HepG2 (cell line): ENCODE measurements around the gene SI.

ENCODE experiments used
- BHLHE40 ChIP-seq: IDR thresholded peaks from 2 replicates; pipeline ENCODE4 v1.6.1; 2011; ENCODE audit warnings: low read length, improper control_type of control experiment
- ELF1 ChIP-seq: sonication (generic); formaldehyde crosslinking; IDR thresholded peaks from 2 replicates; pipeline ENCODE4 v1.4.0; 2020; ENCODE audit warnings: missing genetic modification reagents
- HINFP ChIP-seq: sonication (generic); formaldehyde crosslinking; IDR thresholded peaks from 2 replicates; pipeline ENCODE4 v1.4.0; 2020; ENCODE audit warnings: low read depth, mild to moderate bottlenecking, missing genetic modification reagents
- NR2C2 ChIP-seq: sonication (generic); formaldehyde crosslinking; IDR thresholded peaks from 2 replicates; pipeline ENCODE4 v1.4.0; 2020; ENCODE audit warnings: missing genetic modification reagents, mild to moderate bottlenecking, moderate library complexity, borderline replicate concordance
- NR2F1 ChIP-seq, 2 experiments: fragments of 450-650 bp in 1 of 2; formaldehyde crosslinking in 1 of 2; IDR thresholded peaks; 2 replicates each; pipeline versions ENCODE4 v1.5.0 to v1.6.1; 2016 to 2020; ENCODE audit warnings: mild to moderate bottlenecking in 1 of 2, missing compliant biosample characterization in 1 of 2, missing genetic modification reagents in 1 of 2, moderate library complexity in 1 of 2
- POLR2A ChIP-seq, 2 experiments: IDR thresholded peaks; 2 replicates each; pipeline ENCODE4 v1.6.1; 2011; ENCODE audit warnings: low read depth in 2 of 2, low read length in 2 of 2, mild to moderate bottlenecking in 1 of 2, moderate library complexity in 1 of 2; ENCODE audit not compliant: insufficient read depth in 1 of 2
- REST ChIP-seq, 2 experiments: IDR thresholded peaks; 2 replicates each; pipeline ENCODE4 v1.6.1; 2011 to 2012; ENCODE audit warnings: low read length in 2 of 2, borderline replicate concordance in 1 of 2, low read depth in 1 of 2, mild to moderate bottlenecking in 1 of 2, moderate library complexity in 1 of 2
- USF2 ChIP-seq, 2 experiments: sonication (generic) in 1 of 2; formaldehyde crosslinking in 1 of 2; IDR thresholded peaks; 2 replicates each; pipeline versions ENCODE4 v1.5.1 to v1.6.1; 2011 to 2020; ENCODE audit warnings: borderline replicate concordance in 1 of 2, low read depth in 1 of 2, low read length in 1 of 2, mild to moderate bottlenecking in 1 of 2, missing genetic modification reagents in 1 of 2, moderate library complexity in 1 of 2
- YEATS4 ChIP-seq: sonication (generic); formaldehyde crosslinking; IDR thresholded peaks from 2 replicates; pipeline ENCODE4 v1.4.0; 2020; ENCODE audit warnings: missing genetic modification reagents, borderline replicate concordance
- ZBTB20 ChIP-seq: sonication (generic); formaldehyde crosslinking; IDR thresholded peaks from 2 replicates; pipeline ENCODE4 v1.8.1; 2023; ENCODE audit warnings: missing genetic modification reagents, low read depth, mild to moderate bottlenecking, borderline replicate concordance
- ZNF234 ChIP-seq: sonication (generic); formaldehyde crosslinking; conservative IDR thresholded peaks from 2 replicates; pipeline ENCODE4 v1.5.1; 2020; ENCODE audit warnings: mild to moderate bottlenecking, missing genetic modification reagents
- ZSCAN9 ChIP-seq: IDR thresholded peaks from 2 replicates; pipeline ENCODE4 v1.6.1; 2016; ENCODE audit warnings: borderline replicate concordance
- TF ChIP-seq, protein P1 (sequence below): sonication (generic); formaldehyde crosslinking; IDR thresholded peaks from 2 replicates; pipeline ENCODE4 v1.5.0; 2020; ENCODE audit warnings: mild to moderate bottlenecking, missing genetic modification reagents, moderate library complexity
- TF ChIP-seq, protein P2 (sequence below): sonication (generic); formaldehyde crosslinking; conservative IDR thresholded peaks from 2 replicates; pipeline ENCODE4 v1.8.1; 2023; ENCODE audit warnings: missing genetic modification reagents

DNA sequence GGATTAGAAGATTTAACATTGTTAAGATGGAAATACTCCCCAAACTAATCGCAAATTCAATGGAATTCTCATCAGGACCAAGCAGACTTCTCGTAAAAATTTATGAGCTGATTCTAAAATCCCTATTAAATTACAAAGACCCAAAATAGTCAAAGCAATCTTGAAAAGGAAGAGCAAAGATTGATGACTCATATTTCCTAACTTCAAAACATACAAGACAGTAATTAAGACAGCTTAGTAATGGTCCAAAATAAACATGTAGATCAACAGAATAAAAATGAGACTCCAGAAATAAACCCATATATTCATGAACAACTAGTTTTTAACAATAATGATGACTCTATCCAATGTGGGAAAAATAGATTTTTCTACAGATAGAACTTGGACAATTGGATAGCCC is 148.7 kb downstream of the SI start:
- TF ChIP-seq ZNF234 = no peak
- no peak for TF ChIP-seq ELF1
- no peak for TF ChIP-seq ZBTB20 (CRISPR knock-in tag)
- TF ChIP-seq NR2C2 (CRISPR knock-in tag) = no peak
- TF ChIP-seq, protein P1, sequence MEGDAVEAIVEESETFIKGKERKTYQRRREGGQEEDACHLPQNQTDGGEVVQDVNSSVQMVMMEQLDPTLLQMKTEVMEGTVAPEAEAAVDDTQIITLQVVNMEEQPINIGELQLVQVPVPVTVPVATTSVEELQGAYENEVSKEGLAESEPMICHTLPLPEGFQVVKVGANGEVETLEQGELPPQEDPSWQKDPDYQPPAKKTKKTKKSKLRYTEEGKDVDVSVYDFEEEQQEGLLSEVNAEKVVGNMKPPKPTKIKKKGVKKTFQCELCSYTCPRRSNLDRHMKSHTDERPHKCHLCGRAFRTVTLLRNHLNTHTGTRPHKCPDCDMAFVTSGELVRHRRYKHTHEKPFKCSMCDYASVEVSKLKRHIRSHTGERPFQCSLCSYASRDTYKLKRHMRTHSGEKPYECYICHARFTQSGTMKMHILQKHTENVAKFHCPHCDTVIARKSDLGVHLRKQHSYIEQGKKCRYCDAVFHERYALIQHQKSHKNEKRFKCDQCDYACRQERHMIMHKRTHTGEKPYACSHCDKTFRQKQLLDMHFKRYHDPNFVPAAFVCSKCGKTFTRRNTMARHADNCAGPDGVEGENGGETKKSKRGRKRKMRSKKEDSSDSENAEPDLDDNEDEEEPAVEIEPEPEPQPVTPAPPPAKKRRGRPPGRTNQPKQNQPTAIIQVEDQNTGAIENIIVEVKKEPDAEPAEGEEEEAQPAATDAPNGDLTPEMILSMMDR (CRISPR knock-in tag) = no peak
- TF ChIP-seq USF2 (IDR thresholded peaks at IDR 0.05; ENCODE audit: low read depth, low read length) = no peak
- TF ChIP-seq USF2 (CRISPR knock-in tag; IDR thresholded peaks at IDR 0.05; ENCODE audit: borderline replicate concordance) = no peak
- no peak for TF ChIP-seq REST (IDR thresholded peaks at IDR 0.05; ENCODE audit: borderline replicate concordance in 1 of 2, low read depth in 1 of 2, low read length in 2 of 2)
- no peak for TF ChIP-seq POLR2A (IDR thresholded peaks at IDR 0.05; ENCODE audit: insufficient read depth in 1 of 2, low read depth in 2 of 2, low read length in 2 of 2)
- TF ChIP-seq BHLHE40 = no peak
- no peak for TF ChIP-seq HINFP (CRISPR knock-in tag)
- TF ChIP-seq NR2F1 (CRISPR knock-in tag; IDR thresholded peaks at IDR 0.05) = no peak
- TF ChIP-seq, protein P2, sequence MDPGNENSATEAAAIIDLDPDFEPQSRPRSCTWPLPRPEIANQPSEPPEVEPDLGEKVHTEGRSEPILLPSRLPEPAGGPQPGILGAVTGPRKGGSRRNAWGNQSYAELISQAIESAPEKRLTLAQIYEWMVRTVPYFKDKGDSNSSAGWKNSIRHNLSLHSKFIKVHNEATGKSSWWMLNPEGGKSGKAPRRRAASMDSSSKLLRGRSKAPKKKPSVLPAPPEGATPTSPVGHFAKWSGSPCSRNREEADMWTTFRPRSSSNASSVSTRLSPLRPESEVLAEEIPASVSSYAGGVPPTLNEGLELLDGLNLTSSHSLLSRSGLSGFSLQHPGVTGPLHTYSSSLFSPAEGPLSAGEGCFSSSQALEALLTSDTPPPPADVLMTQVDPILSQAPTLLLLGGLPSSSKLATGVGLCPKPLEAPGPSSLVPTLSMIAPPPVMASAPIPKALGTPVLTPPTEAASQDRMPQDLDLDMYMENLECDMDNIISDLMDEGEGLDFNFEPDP (CRISPR knock-in tag) = no peak
- TF ChIP-seq YEATS4 (CRISPR knock-in tag) = no peak
- TF ChIP-seq ZSCAN9 (CRISPR knock-in tag) = no peak
